Measurements from ENCODE around the gene SRSF5. TPM values are rescaled to one million over a fixed set of nuclear protein-coding genes. Genes with fewer than 3 reads are reported as not detected.

SRSF5 gene
- total and polyA plus RNA-seq, 2 of the 13 experiments (the other 11 are each of a cell fraction or from before 2014, with no cell fraction given), result 189 to 277 TPM

DNA sequence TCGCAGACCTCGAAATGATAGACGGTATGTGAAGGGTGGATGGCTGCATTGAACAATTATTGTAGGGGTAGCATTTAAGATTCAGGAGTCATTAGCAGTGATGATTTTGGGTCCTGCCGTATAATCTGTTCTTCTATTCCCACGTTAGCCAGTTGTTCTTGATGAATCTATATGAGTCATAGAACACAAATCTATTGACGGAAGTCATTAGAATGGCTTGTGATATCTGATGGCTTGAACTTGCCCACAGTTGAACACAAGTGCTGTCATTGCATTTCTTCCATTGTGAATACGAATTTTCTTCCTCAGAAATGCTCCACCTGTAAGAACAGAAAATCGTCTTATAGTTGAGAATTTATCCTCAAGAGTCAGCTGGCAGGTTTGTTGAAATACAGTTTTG, 1.9 kb downstream of the SRSF5 start:
- CTCF ChIA-PET (ENCODE audit: low intra/inter-chr PET ratio, low total read pairs), result no interaction called here
- no peaks in the 10 kb centered on the region; a peak in 1 of 5 replicates for H3K27me3 ChIP-seq (ENCODE audit: control insufficient read depth in 1 of 2, insufficient read depth in 2 of 2, low read length in 2 of 2)
- peak overlapping the region; percentile 99 for H3K27ac ChIP-seq (ENCODE audit: extremely low read length, insufficient read depth, low read length)
- peak overlapping the region; percentile 100 for H3K9ac ChIP-seq (ENCODE audit: insufficient read depth, low read depth, low read length)
- no TSS peak for BruUV-seq (replicated peaks)
- ATAC-seq (no peak), FAIRE-seq (no peak), DNase-seq (ENCODE audit: low spot score) (no peak)
- peaks cover 18 to 51% of the 10 kb centered on the region in 2 experiments for H3K36me3 ChIP-seq (replicated peaks in 1 of 2; ENCODE audit: control insufficient read depth in 1 of 2, insufficient read depth in 2 of 2, low read length in 2 of 2)
- H4K20me1 ChIP-seq (ENCODE audit: insufficient read depth, low read length), result peaks cover 34% of the 10 kb centered on the region
- WGBS (ENCODE audit: low lambda C conversion rate), result 74% methylated on average over 8 of the region's 8 CpGs
- peak overlapping the region; percentile 93 for H3K4me2 ChIP-seq (ENCODE audit: low read depth, low read length)
- no peak overlapping the region for H2AFZ ChIP-seq (ENCODE audit: low read length)
- peaks cover 40% of the 10 kb centered on the region for H3K79me2 ChIP-seq (ENCODE audit: insufficient read depth, low read length)
- H3K9me3 ChIP-seq (ENCODE audit: low read length), result no peaks in the 10 kb centered on the region
- TF ChIP-seq SMAD9 (CRISPR knock-in tag; IDR thresholded peaks at IDR 0.05) (no peak), POLR2A (IDR thresholded peaks at IDR 0.05; ENCODE audit: insufficient read depth in 1 of 2, low read depth in 2 of 2, low read length in 2 of 2) (0 out of 4 replicates have a peak, but pooled peaks of 1 of the 2 experiments have one; percentile 34), ZBTB34 (CRISPR knock-in tag; IDR thresholded peaks at IDR 0.05) (no peak), PAWR (CRISPR knock-in tag; IDR thresholded peaks at IDR 0.05; ENCODE audit: borderline replicate concordance) (no peak), NFE2L1 (CRISPR knock-in tag; IDR thresholded peaks at IDR 0.05; ENCODE audit: borderline replicate concordance) (no peak), U2AF1 (optimal IDR thresholded peaks at IDR 0.05; ENCODE audit: low read depth, low read length) (no peak), DR1 (CRISPR knock-in tag; IDR thresholded peaks at IDR 0.05) (no peak)
- H3K4me1 ChIP-seq (ENCODE audit: insufficient read depth, low read length), result peaks cover 62% of the 10 kb centered on the region
- POLR2A ChIA-PET, result interaction anchor here (3.1 kb wide), 1 partner anchor 28 kb away, joined by 17 read pairs; the partner anchor contains the start of gene SLC10A1
- in situ Hi-C loops (cut with HindIII; ENCODE audit: extremely low pct_ligation_motif_present, low pct_unique_long_range_greater_than_20kb) (no loop called here), intact Hi-C loops (cut with micrococcal nuclease; ENCODE audit: unreplicated experiment) (no loop called here)
- peak overlapping the region; percentile 96 to 99 (median 99) for H3K4me3 ChIP-seq (replicated peaks in 1 of 3; ENCODE audit: insufficient read depth in 1 of 3, low read depth in 2 of 3, low read length in 3 of 3)

- Histone ChIP-seq H3K9ac (ENCODE audit: insufficient read depth, low read depth, low read length) (0 out of 2 replicates have a peak overlapping the region, but pooled peaks have one; percentile 4), H3K4me3 (replicated peaks in 1 of 3; ENCODE audit: insufficient read depth in 1 of 3, low read depth in 2 of 3, low read length in 3 of 3) (peak overlapping the region in 2 of 3 experiments; percentile 51 to 99; a peak in 3 of 6 replicates), H3K79me2 (ENCODE audit: insufficient read depth, low read length) (peaks cover 40% of the 10 kb centered on the region), H3K4me1 (ENCODE audit: insufficient read depth, low read length) (peaks cover 62% of the 10 kb centered on the region), H3K9me3 (ENCODE audit: low read length) (no peaks in the 10 kb centered on the region), H3K36me3 (replicated peaks in 1 of 2; ENCODE audit: control insufficient read depth in 1 of 2, insufficient read depth in 2 of 2, low read length in 2 of 2) (peaks cover 18 to 51% of the 10 kb centered on the region in 2 experiments), H3K4me2 (ENCODE audit: low read depth, low read length) (peak overlapping the region; percentile 93), H2AFZ (ENCODE audit: low read length) (no peak overlapping the region), H4K20me1 (ENCODE audit: insufficient read depth, low read length) (peaks cover 34% of the 10 kb centered on the region), H3K27ac (ENCODE audit: extremely low read length, insufficient read depth, low read length) (peak overlapping the region; percentile 11), H3K27me3 (ENCODE audit: control insufficient read depth in 1 of 2, insufficient read depth in 2 of 2, low read length in 2 of 2) (no peaks in the 10 kb centered on the region; a peak in 1 of 5 replicates)
- ATAC-seq (no peak), FAIRE-seq (no peak), DNase-seq (ENCODE audit: low spot score) (no peak)
- CTCF ChIA-PET (ENCODE audit: low intra/inter-chr PET ratio, low total read pairs), result no interaction called here
- WGBS (ENCODE audit: low lambda C conversion rate), result 94% methylated on average over 22 of the region's 22 CpGs
- in situ Hi-C loops (cut with HindIII; ENCODE audit: extremely low pct_ligation_motif_present, low pct_unique_long_range_greater_than_20kb) (no loop called here), intact Hi-C loops (cut with micrococcal nuclease; ENCODE audit: unreplicated experiment) (no loop called here)
- no TSS peak for BruUV-seq (replicated peaks)
- POLR2A ChIA-PET, result interaction anchor here (0.7 kb wide), 1 partner anchor 40 kb away, joined by 3 read pairs; no protein-coding TSS in a partner anchor
- TF ChIP-seq MBD4 (IDR thresholded peaks at IDR 0.05; ENCODE audit: borderline replicate concordance, low read length) (0 out of 2 replicates have a peak, but pooled peaks have one; percentile 61), IRF2 (CRISPR knock-in tag; IDR thresholded peaks at IDR 0.05) (no peak), POLR2A (IDR thresholded peaks at IDR 0.05; ENCODE audit: insufficient read depth in 1 of 2, low read depth in 2 of 2, low read length in 2 of 2) (peak in 1 of 2 experiments; percentile 30; a peak in 1 of 4 replicates), PRPF4 (IDR thresholded peaks at IDR 0.05; ENCODE audit: low read depth, low read length, poor library complexity, severe bottlenecking) (peak; percentile 95), RBM22 (optimal IDR thresholded peaks at IDR 0.05; ENCODE audit: low read length) (peak; percentile 94), NCOA5 (CRISPR knock-in tag; IDR thresholded peaks at IDR 0.05) (no peak), ZNF30 (CRISPR knock-in tag; IDR thresholded peaks at IDR 0.05) (no peak), POLR2AphosphoS5 (IDR thresholded peaks at IDR 0.05; ENCODE audit: low read depth, low read length) (peak; percentile 41; the same call in 1 of the 2 replicates), DPF2 (CRISPR knock-in tag; IDR thresholded peaks at IDR 0.05; ENCODE audit: borderline replicate concordance, low read depth) (no peak), ZBTB38 (CRISPR knock-in tag; IDR thresholded peaks at IDR 0.05) (peak; percentile 97)
- TF ChIP-seq, protein P1, sequence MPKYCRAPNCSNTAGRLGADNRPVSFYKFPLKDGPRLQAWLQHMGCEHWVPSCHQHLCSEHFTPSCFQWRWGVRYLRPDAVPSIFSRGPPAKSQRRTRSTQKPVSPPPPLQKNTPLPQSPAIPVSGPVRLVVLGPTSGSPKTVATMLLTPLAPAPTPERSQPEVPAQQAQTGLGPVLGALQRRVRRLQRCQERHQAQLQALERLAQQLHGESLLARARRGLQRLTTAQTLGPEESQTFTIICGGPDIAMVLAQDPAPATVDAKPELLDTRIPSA (CRISPR knock-in tag; IDR thresholded peaks at IDR 0.05; ENCODE audit: borderline replicate concordance), result no peak
These were observed 2.7 kb downstream of the SRSF5 start for GRCh38 chr14:69769623-69770022.

Data from HepG2 (cell line).